ENCODE data around the gene PTPRN2. TPM values are rescaled to one million over a fixed set of nuclear protein-coding genes. Genes with fewer than 3 reads are reported as not detected.
A peak's percentile ranks its signal among the peaks of the same experiment; 100 is the strongest.

The PTPRN2 gene
- total and polyA plus RNA-seq, 2 of the 13 experiments (the other 11 are each of a cell fraction or from before 2014, with no cell fraction given): 2.5 to 24.2 TPM

DNA sequence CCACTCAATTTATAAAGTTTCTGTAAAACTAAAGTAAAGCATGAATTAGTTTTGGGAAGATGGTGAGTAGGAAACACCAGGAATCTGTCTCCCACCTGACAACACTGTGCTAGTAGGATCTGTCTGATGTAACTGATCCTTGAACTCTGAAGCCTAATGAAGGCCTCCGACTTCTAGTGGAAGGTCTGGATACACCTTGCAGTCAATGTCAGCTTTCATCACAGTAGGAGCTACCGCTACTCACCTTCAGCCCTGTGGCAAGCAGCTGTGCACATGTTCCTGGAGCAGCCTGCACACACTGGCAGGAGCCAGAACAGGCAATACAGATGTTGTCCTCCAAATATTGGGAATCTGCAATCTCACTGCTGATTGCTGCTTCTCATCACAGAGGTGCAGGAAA, 471.4 kb downstream of the PTPRN2 start:
- H3K27ac ChIP-seq (ENCODE audit: extremely low read length, insufficient read depth, low read length): no peak overlapping the region
- H3K4me3 ChIP-seq (replicated peaks in 1 of 3; ENCODE audit: insufficient read depth in 1 of 3, low read depth in 2 of 3, low read length in 3 of 3): no peak overlapping the region
- H3K4me2 ChIP-seq (ENCODE audit: low read depth, low read length): no peak overlapping the region
- peaks cover 19% of the 10 kb centered on the region for H3K4me1 ChIP-seq (ENCODE audit: insufficient read depth, low read length)
- ChIA-PET POLR2A (no interaction called here), CTCF (ENCODE audit: low intra/inter-chr PET ratio, low total read pairs) (no interaction called here)
- in situ Hi-C loops (cut with HindIII; ENCODE audit: extremely low pct_ligation_motif_present, low pct_unique_long_range_greater_than_20kb): no loop called here
- no peaks in the 10 kb centered on the region for H3K27me3 ChIP-seq (ENCODE audit: control insufficient read depth in 1 of 2, insufficient read depth in 2 of 2, low read length in 2 of 2)
- peak; percentile 15 for FAIRE-seq
- BruUV-seq (replicated peaks): no TSS peak
- no peaks in the 10 kb centered on the region for H3K36me3 ChIP-seq (replicated peaks in 1 of 2; ENCODE audit: control insufficient read depth in 1 of 2, insufficient read depth in 2 of 2, low read length in 2 of 2)
- no peak overlapping the region for H2AFZ ChIP-seq (ENCODE audit: low read length)
- H3K9me3 ChIP-seq (ENCODE audit: low read length): peaks cover 19% of the 10 kb centered on the region
- intact Hi-C loops (cut with micrococcal nuclease; ENCODE audit: unreplicated experiment): no loop called here
- no CpG with 5 or more reads among the region's 2 CpGs for WGBS (ENCODE audit: low lambda C conversion rate)
- no peak for DNase-seq (ENCODE audit: low spot score)
- H3K9ac ChIP-seq (ENCODE audit: insufficient read depth, low read depth, low read length): no peak overlapping the region
- H3K79me2 ChIP-seq (ENCODE audit: insufficient read depth, low read length): no peaks in the 10 kb centered on the region
- peak; percentile 69 for ATAC-seq
- H4K20me1 ChIP-seq (ENCODE audit: insufficient read depth, low read length): no peaks in the 10 kb centered on the region
- TF ChIP-seq, protein P1, sequence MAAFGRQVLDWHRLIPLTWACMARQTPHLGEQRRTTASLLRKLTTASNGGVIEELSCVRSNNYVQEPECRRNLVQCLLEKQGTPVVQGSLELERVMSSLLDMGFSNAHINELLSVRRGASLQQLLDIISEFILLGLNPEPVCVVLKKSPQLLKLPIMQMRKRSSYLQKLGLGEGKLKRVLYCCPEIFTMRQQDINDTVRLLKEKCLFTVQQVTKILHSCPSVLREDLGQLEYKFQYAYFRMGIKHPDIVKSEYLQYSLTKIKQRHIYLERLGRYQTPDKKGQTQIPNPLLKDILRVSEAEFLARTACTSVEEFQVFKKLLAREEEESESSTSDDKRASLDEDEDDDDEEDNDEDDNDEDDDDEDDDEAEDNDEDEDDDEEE (CRISPR knock-in tag; IDR thresholded peaks at IDR 0.05): no peak
- no peak for TF ChIP-seq ZSCAN5A (CRISPR knock-in tag; IDR thresholded peaks at IDR 0.05; ENCODE audit: borderline replicate concordance)
- TF ChIP-seq, protein P2, sequence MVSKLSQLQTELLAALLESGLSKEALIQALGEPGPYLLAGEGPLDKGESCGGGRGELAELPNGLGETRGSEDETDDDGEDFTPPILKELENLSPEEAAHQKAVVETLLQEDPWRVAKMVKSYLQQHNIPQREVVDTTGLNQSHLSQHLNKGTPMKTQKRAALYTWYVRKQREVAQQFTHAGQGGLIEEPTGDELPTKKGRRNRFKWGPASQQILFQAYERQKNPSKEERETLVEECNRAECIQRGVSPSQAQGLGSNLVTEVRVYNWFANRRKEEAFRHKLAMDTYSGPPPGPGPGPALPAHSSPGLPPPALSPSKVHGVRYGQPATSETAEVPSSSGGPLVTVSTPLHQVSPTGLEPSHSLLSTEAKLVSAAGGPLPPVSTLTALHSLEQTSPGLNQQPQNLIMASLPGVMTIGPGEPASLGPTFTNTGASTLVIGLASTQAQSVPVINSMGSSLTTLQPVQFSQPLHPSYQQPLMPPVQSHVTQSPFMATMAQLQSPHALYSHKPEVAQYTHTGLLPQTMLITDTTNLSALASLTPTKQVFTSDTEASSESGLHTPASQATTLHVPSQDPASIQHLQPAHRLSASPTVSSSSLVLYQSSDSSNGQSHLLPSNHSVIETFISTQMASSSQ (IDR thresholded peaks at IDR 0.05; ENCODE audit: low read depth): no peak
- TF ChIP-seq, protein P2 (CRISPR knock-in tag; IDR thresholded peaks at IDR 0.05; ENCODE audit: borderline replicate concordance): no peak
- TF ChIP-seq, protein P3, sequence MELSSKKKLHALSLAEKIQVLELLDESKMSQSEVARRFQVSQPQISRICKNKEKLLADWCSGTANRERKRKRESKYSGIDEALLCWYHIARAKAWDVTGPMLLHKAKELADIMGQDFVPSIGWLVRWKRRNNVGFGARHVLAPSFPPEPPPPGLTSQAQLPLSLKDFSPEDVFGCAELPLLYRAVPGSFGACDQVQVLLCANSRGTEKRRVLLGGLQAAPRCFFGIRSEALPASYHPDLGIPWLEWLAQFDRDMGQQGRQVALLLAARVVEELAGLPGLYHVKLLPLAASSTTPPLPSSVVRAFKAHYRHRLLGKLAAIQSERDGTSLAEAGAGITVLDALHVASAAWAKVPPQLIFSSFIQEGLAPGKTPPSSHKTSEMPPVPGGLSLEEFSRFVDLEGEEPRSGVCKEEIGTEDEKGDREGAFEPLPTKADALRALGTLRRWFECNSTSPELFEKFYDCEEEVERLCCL (CRISPR knock-in tag; IDR thresholded peaks at IDR 0.05; ENCODE audit: borderline replicate concordance): no peak
- no peak for TF ChIP-seq ZNF292 (CRISPR knock-in tag; IDR thresholded peaks at IDR 0.05; ENCODE audit: borderline replicate concordance, low read depth)
- TF ChIP-seq PATZ1 (CRISPR knock-in tag; IDR thresholded peaks at IDR 0.05): no peak
- no peak for TF ChIP-seq PAF1 (CRISPR knock-in tag; IDR thresholded peaks at IDR 0.05)
- peak; percentile 45 for TF ChIP-seq MAX (IDR thresholded peaks at IDR 0.05)
- TF ChIP-seq HOXA3 (CRISPR knock-in tag; IDR thresholded peaks at IDR 0.05): no peak
- TF ChIP-seq, protein P4, sequence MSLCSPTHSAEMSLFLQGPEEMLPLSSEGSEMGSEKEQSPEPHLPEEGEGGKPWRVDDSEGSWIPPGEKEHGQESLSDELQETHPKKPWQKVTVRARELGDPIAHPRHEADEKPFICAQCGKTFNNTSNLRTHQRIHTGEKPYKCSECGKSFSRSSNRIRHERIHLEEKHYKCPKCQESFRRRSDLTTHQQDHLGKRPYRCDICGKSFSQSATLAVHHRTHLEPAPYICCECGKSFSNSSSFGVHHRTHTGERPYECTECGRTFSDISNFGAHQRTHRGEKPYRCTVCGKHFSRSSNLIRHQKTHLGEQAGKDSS (CRISPR knock-in tag; IDR thresholded peaks at IDR 0.05; ENCODE audit: borderline replicate concordance, low read depth): no peak
- TF ChIP-seq PHF8 (CRISPR knock-in tag; IDR thresholded peaks at IDR 0.05): no peak
- TF ChIP-seq JDP2 (CRISPR knock-in tag; IDR thresholded peaks at IDR 0.05; ENCODE audit: borderline replicate concordance): no peak
- no peak for TF ChIP-seq KLF12 (CRISPR knock-in tag; IDR thresholded peaks at IDR 0.05; ENCODE audit: borderline replicate concordance)
